HepG2 (cell line): ENCODE measurements around the gene DSCAML1. TPM values are rescaled to one million over a fixed set of nuclear protein-coding genes. Genes with fewer than 3 reads are reported as not detected.

ENCODE experiments used
- ATAC-seq: fragments of 200-7000 bp; cut with Tn5 transposase; 3 replicates; pipeline ENCODE4 v1.9.1; 2020; ENCODE audit warnings: mild to moderate bottlenecking, moderate library complexity
- BruUV-seq: library from RNA; stranded (reverse); fragments of 400-500 nt; replicated peaks from 2 replicates; lab custom pipeline; 2021; lab: Mats Ljungman, UMichigan
- CTCF ChIA-PET: fragments of 300-600 bp; formaldehyde crosslinking; extraction: SDS; loops from one replicate; lab custom pipeline; 2021; ENCODE audit warnings: low total read pairs, inconsistent platforms, low intra/inter-chr PET ratio; lab: Yijun Ruan, JAX
- POLR2A ChIA-PET: fragments of 350-600 bp; sonication (Branson Sonifier 250); formaldehyde crosslinking; loops from one replicate; lab custom pipeline; 2020; ENCODE audit warnings: antibody characterized with exemption, inconsistent platforms; lab: Yijun Ruan, JAX
- DNase-seq: peaks from one replicate; pipeline ENCODE4 v3.0.0-alpha.2; 2015; ENCODE audit warnings: low spot score
- FAIRE-seq: peaks from 3 replicates; lab custom pipeline; 2011; peaks lifted over from hg19 to GRCh38; lab: Jason Lieb, UNC
- H2AFZ ChIP-seq: one replicate; pipeline ENCODE4 v1.6.1; 2011; ENCODE audit warnings: low read length, inconsistent platforms
- H3K27ac ChIP-seq: fragments of 300-600 bp; 3 replicates; pipeline ENCODE4 v1.8.0; 2011; ENCODE audit warnings: mixed run types, mild to moderate bottlenecking, mixed read lengths, low read length, inconsistent platforms; ENCODE audit not compliant: insufficient read depth; ENCODE audit errors: extremely low read length
- H3K27me3 ChIP-seq, 2 experiments: fragments of 200-600 bp in 1 of 2; 2 replicates in 1 of 2; 3 replicates in 1 of 2; pipeline versions ENCODE4 v1.6.0 to v1.8.0; 2011; ENCODE audit warnings: low read length in 2 of 2, mild to moderate bottlenecking in 2 of 2, moderate library complexity in 2 of 2, inconsistent platforms in 1 of 2; ENCODE audit not compliant: insufficient read depth in 2 of 2, control insufficient read depth in 1 of 2
- H3K36me3 ChIP-seq, 2 experiments: fragments of 200-600 bp in 1 of 2; replicated peaks in 1 of 2; 2 replicates in 1 of 2; 3 replicates in 1 of 2; pipeline versions ENCODE4 v1.5.1 to v1.8.0; 2011; ENCODE audit warnings: low read length in 2 of 2, inconsistent platforms in 1 of 2; ENCODE audit not compliant: insufficient read depth in 2 of 2, control insufficient read depth in 1 of 2
- H3K4me1 ChIP-seq: 2 replicates; pipeline ENCODE4 v1.5.1; 2012; ENCODE audit warnings: low read length, inconsistent platforms; ENCODE audit not compliant: insufficient read depth
- H3K4me2 ChIP-seq: 2 replicates; pipeline ENCODE4 v1.6.0; 2011; ENCODE audit warnings: low read depth, low read length, inconsistent platforms
- H3K4me3 ChIP-seq, 3 experiments: fragments of 200-600 bp in 1 of 3; sonication (generic), shearing (Covaris generic) in 1 of 3; replicated peaks in 1 of 3; 2 replicates each; pipeline ENCODE4 v1.5.1; 2011 to 2016; ENCODE audit warnings: low read length in 3 of 3, inconsistent platforms in 2 of 3, low read depth in 2 of 3, mild to moderate bottlenecking in 2 of 3, control low read depth in 1 of 3, mixed read lengths in 1 of 3; ENCODE audit not compliant: insufficient read depth in 1 of 3
- H3K79me2 ChIP-seq: one replicate; pipeline ENCODE4 v1.6.1; 2011; ENCODE audit warnings: low read length, inconsistent platforms; ENCODE audit not compliant: insufficient read depth
- H3K9ac ChIP-seq: 2 replicates; pipeline ENCODE4 v1.6.0; 2011; ENCODE audit warnings: mild to moderate bottlenecking, low read depth, low read length, inconsistent platforms; ENCODE audit not compliant: insufficient read depth
- H3K9me3 ChIP-seq: 2 replicates; pipeline ENCODE4 v1.5.1; 2012; ENCODE audit warnings: mild to moderate bottlenecking, low read length
- H4K20me1 ChIP-seq: 2 replicates; pipeline ENCODE4 v1.6.0; 2011; ENCODE audit warnings: inconsistent platforms, mild to moderate bottlenecking, low read length, moderate library complexity; ENCODE audit not compliant: insufficient read depth
- EZH2 ChIP-seq: conservative IDR thresholded peaks from 2 replicates; pipeline ENCODE4 v1.6.1; 2012; ENCODE audit warnings: mild to moderate bottlenecking, low read depth, low read length, moderate library complexity
- HOXA9 ChIP-seq: sonication (generic); formaldehyde crosslinking; IDR thresholded peaks from 2 replicates; pipeline ENCODE4 v1.8.1; 2022; ENCODE audit warnings: missing genetic modification reagents, mild to moderate bottlenecking, moderate library complexity, borderline replicate concordance
- MEF2D ChIP-seq: sonication (generic); formaldehyde crosslinking; IDR thresholded peaks from 2 replicates; pipeline ENCODE4 v1.5.1; 2020; ENCODE audit warnings: mild to moderate bottlenecking, missing genetic modification reagents
- MTF1 ChIP-seq: sonication (generic); formaldehyde crosslinking; IDR thresholded peaks from 2 replicates; pipeline ENCODE4 v1.5.0; 2020; ENCODE audit warnings: missing genetic modification reagents
- MXD4 ChIP-seq: IDR thresholded peaks from 2 replicates; pipeline ENCODE4 v1.6.1; 2016; ENCODE audit warnings: mild to moderate bottlenecking, missing biosample characterization, missing genetic modification reagents
- SAFB2 ChIP-seq: sonication (generic); formaldehyde crosslinking; IDR thresholded peaks from 2 replicates; pipeline ENCODE4 v1.5.1; 2020; ENCODE audit warnings: missing genetic modification reagents, low read depth, mild to moderate bottlenecking, borderline replicate concordance
- SOX6 ChIP-seq, 2 experiments: fragments of 450-650 bp in 1 of 2; sonication (generic) in 1 of 2; formaldehyde crosslinking in 1 of 2; IDR thresholded peaks; 2 replicates each; pipeline versions ENCODE4 v1.4.0 to v1.6.1; 2017 to 2020; ENCODE audit warnings: antibody characterized with exemption in 1 of 2, mild to moderate bottlenecking in 1 of 2, missing genetic modification reagents in 1 of 2
- TIGD3 ChIP-seq: sonication (generic); formaldehyde crosslinking; IDR thresholded peaks from 2 replicates; pipeline ENCODE4 v1.5.1; 2020; ENCODE audit warnings: mild to moderate bottlenecking, missing genetic modification reagents, borderline replicate concordance
- ZNF572 ChIP-seq: sonication (generic); formaldehyde crosslinking; IDR thresholded peaks from 2 replicates; pipeline ENCODE4 v1.5.1; 2020; ENCODE audit warnings: mild to moderate bottlenecking, missing genetic modification reagents
- ZNF720 ChIP-seq: sonication (generic); formaldehyde crosslinking; IDR thresholded peaks from 2 replicates; pipeline ENCODE4 v1.4.0; 2020; ENCODE audit warnings: missing genetic modification reagents
- ZNF772 ChIP-seq: sonication (generic); formaldehyde crosslinking; IDR thresholded peaks from 2 replicates; pipeline ENCODE4 v1.5.0; 2020; ENCODE audit warnings: mild to moderate bottlenecking, missing genetic modification reagents
- ZSCAN22 ChIP-seq: sonication (generic); formaldehyde crosslinking; IDR thresholded peaks from 2 replicates; pipeline ENCODE4 v1.4.0; 2020; ENCODE audit warnings: mild to moderate bottlenecking, missing genetic modification reagents
- WGBS: methylation state at CpG from one replicate; pipeline ENCODE4 v1.1.6; 2017; ENCODE audit warnings: low lambda C conversion rate; 5-methylcytosine and 5-hydroxymethylcytosine counted together
- in situ Hi-C: cut with HindIII; loops from 2 replicates; pipeline ENCODE4 v1.10.0; 2017; ENCODE audit warnings: low pct_unique_long_range_greater_than_20kb; ENCODE audit not compliant: extremely low pct_ligation_motif_present
- intact Hi-C: fragments of 100-400 bp; cut with micrococcal nuclease; formaldehyde crosslinking; loops from one replicate; pipeline ENCODE4 v1.10.0; 2022; ENCODE audit not compliant: unreplicated experiment
- polyA plus RNA-seq, 8 experiments: library from polyadenylated mRNA; depleted of rRNA in 3 of 8; stranded (reverse) in 7 of 8; unstranded in 1 of 8; fragments of >200 nt; fragmentation: Illumina TruSeq in 4 of 8; extraction: Trizol in 4 of 8; gene quantifications; 2 replicates each; pipeline versions ENCODE4 v1.2.1 to v1.2.3, GENCODE V29; 2011 to 2016; ENCODE audit warnings: low read depth in 4 of 8, missing spikeins in 1 of 8, mixed read lengths in 1 of 8; ENCODE audit not compliant: insufficient read depth in 1 of 8
- total RNA-seq, 5 experiments: library from RNA; depleted of rRNA; stranded (reverse); fragments of >200 nt; fragmentation: Illumina TruSeq; extraction: Trizol; gene quantifications; 2 replicates each; pipeline ENCODE4 v1.2.3, GENCODE V29; 2016; ENCODE audit warnings: low read depth in 1 of 5
- TF ChIP-seq, protein P1 (sequence below): sonication (generic); formaldehyde crosslinking; IDR thresholded peaks from 2 replicates; pipeline ENCODE4 v1.5.0; 2020; ENCODE audit warnings: missing genetic modification reagents
- TF ChIP-seq, protein P2 (sequence below): sonication (generic); formaldehyde crosslinking; IDR thresholded peaks from 2 replicates; pipeline ENCODE4 v1.4.0; 2020; ENCODE audit warnings: missing genetic modification reagents
- TF ChIP-seq, protein P3 (sequence below): sonication (generic); formaldehyde crosslinking; conservative IDR thresholded peaks from 2 replicates; pipeline ENCODE4 v1.8.0; 2022; ENCODE audit warnings: missing genetic modification reagents

Gene DSCAML1
- total and polyA plus RNA-seq, 2 of the 13 experiments (the other 11 are each of a cell fraction or from before 2014, with no cell fraction given) = 0.29 to 0.40 TPM

DNA sequence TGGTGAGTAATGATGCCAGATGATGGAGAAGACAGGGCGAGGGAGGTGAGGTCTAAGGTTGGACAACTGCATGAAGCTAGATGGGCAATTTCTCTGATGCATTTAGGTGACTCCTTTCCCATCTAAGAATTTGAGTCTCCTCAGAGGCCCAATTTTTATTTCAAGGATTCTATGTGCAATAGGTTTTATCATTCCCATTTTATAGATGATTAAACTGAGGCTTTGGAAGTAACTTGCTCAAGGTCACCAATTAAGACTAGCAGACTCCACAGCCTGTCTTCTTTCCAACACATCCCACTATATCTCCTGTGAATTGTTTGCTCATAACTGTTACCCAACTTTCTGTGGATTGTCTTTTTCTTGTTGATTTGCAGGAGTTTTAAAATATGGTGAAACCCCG lies 28.5 kb downstream of the DSCAML1 start:
- no peak for DNase-seq
- Histone ChIP-seq H3K4me2 (no peak overlapping the region), H3K4me3 (no peak overlapping the region), H4K20me1 (no peaks in the 10 kb centered on the region), H3K79me2 (no peaks in the 10 kb centered on the region), H3K27me3 (no peaks in the 10 kb centered on the region), H3K4me1 (no peaks in the 10 kb centered on the region), H3K9me3 (no peaks in the 10 kb centered on the region), H3K9ac (no peak overlapping the region), H3K27ac (no peak overlapping the region), H3K36me3 (no peaks in the 10 kb centered on the region), H2AFZ (no peak overlapping the region)
- in situ Hi-C loops (no loop called here), intact Hi-C loops (no loop called here)
- BruUV-seq = no TSS peak
- ATAC-seq = no peak
- CTCF ChIA-PET = no interaction called here
- POLR2A ChIA-PET = no interaction called here
- FAIRE-seq = no peak
- 73% methylated on average over 2 of the region's 2 CpGs for WGBS
- TF ChIP-seq MXD4 (CRISPR knock-in tag) (no peak), MTF1 (no peak), MEF2D (CRISPR knock-in tag) (no peak), ZNF720 (CRISPR knock-in tag) (no peak), ZSCAN22 (CRISPR knock-in tag) (no peak), SAFB2 (no peak), TIGD3 (no peak), ZNF572 (no peak), SOX6 (IDR thresholded peaks at IDR 0.05) (no peak), SOX6 (CRISPR knock-in tag; IDR thresholded peaks at IDR 0.05) (no peak), ZNF772 (no peak), HOXA9 (CRISPR knock-in tag) (no peak), EZH2 (no peak)
- TF ChIP-seq, protein P1, sequence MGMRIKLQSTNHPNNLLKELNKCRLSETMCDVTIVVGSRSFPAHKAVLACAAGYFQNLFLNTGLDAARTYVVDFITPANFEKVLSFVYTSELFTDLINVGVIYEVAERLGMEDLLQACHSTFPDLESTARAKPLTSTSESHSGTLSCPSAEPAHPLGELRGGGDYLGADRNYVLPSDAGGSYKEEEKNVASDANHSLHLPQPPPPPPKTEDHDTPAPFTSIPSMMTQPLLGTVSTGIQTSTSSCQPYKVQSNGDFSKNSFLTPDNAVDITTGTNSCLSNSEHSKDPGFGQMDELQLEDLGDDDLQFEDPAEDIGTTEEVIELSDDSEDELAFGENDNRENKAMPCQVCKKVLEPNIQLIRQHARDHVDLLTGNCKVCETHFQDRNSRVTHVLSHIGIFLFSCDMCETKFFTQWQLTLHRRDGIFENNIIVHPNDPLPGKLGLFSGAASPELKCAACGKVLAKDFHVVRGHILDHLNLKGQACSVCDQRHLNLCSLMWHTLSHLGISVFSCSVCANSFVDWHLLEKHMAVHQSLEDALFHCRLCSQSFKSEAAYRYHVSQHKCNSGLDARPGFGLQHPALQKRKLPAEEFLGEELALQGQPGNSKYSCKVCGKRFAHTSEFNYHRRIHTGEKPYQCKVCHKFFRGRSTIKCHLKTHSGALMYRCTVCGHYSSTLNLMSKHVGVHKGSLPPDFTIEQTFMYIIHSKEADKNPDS = no peak
- TF ChIP-seq, protein P2, sequence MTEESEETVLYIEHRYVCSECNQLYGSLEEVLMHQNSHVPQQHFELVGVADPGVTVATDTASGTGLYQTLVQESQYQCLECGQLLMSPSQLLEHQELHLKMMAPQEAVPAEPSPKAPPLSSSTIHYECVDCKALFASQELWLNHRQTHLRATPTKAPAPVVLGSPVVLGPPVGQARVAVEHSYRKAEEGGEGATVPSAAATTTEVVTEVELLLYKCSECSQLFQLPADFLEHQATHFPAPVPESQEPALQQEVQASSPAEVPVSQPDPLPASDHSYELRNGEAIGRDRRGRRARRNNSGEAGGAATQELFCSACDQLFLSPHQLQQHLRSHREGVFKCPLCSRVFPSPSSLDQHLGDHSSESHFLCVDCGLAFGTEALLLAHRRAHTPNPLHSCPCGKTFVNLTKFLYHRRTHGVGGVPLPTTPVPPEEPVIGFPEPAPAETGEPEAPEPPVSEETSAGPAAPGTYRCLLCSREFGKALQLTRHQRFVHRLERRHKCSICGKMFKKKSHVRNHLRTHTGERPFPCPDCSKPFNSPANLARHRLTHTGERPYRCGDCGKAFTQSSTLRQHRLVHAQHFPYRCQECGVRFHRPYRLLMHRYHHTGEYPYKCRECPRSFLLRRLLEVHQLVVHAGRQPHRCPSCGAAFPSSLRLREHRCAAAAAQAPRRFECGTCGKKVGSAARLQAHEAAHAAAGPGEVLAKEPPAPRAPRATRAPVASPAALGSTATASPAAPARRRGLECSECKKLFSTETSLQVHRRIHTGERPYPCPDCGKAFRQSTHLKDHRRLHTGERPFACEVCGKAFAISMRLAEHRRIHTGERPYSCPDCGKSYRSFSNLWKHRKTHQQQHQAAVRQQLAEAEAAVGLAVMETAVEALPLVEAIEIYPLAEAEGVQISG (CRISPR knock-in tag) = no peak
- TF ChIP-seq, protein P3, sequence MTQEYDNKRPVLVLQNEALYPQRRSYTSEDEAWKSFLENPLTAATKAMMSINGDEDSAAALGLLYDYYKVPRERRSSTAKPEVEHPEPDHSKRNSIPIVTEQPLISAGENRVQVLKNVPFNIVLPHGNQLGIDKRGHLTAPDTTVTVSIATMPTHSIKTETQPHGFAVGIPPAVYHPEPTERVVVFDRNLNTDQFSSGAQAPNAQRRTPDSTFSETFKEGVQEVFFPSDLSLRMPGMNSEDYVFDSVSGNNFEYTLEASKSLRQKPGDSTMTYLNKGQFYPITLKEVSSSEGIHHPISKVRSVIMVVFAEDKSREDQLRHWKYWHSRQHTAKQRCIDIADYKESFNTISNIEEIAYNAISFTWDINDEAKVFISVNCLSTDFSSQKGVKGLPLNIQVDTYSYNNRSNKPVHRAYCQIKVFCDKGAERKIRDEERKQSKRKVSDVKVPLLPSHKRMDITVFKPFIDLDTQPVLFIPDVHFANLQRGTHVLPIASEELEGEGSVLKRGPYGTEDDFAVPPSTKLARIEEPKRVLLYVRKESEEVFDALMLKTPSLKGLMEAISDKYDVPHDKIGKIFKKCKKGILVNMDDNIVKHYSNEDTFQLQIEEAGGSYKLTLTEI = no peak
